Osteoblast (primary cell): ENCODE measurements around the gene CNOT4. TPM values are rescaled to one million over a fixed set of nuclear protein-coding genes. Genes with fewer than 3 reads are reported as not detected.

Source experiments
- DNase-seq: peaks from one replicate; pipeline ENCODE4 v3.0.0; 2011; ENCODE audit warnings: low spot score, mixed read lengths; ENCODE audit not compliant: insufficient read length; ENCODE audit errors: missing footprints
- H2AFZ ChIP-seq: 2 replicates; pipeline ENCODE4 v1.6.0; 2011; ENCODE audit warnings: mild to moderate bottlenecking, low read length
- H3K27ac ChIP-seq: 2 replicates; pipeline ENCODE4 v1.5.1; 2011; ENCODE audit warnings: mild to moderate bottlenecking, low read depth, low read length, moderate library complexity
- H3K27me3 ChIP-seq: 2 replicates; pipeline ENCODE4 v1.6.0; 2012; ENCODE audit warnings: mild to moderate bottlenecking, control low read depth, inconsistent platforms, low read length, moderate library complexity; ENCODE audit not compliant: insufficient read depth
- H3K36me3 ChIP-seq: 2 replicates; pipeline ENCODE4 v1.5.1; 2011; ENCODE audit warnings: mild to moderate bottlenecking, low read length, control low read depth, moderate library complexity; ENCODE audit not compliant: insufficient read depth
- H3K4me1 ChIP-seq: 2 replicates; pipeline ENCODE4 v1.5.1; 2011; ENCODE audit warnings: mild to moderate bottlenecking, low read length, control low read depth, moderate library complexity; ENCODE audit not compliant: insufficient read depth
- H3K4me2 ChIP-seq: 2 replicates; pipeline ENCODE4 v1.6.0; 2011; ENCODE audit warnings: mild to moderate bottlenecking, low read length; ENCODE audit not compliant: insufficient read depth
- H3K4me3 ChIP-seq: fragments of 200-600 bp; sonication (generic); 3 replicates; pipeline ENCODE4 v1.5.1; 2012; ENCODE audit warnings: mild to moderate bottlenecking, low read length, inconsistent platforms; ENCODE audit not compliant: insufficient read depth
- H3K79me2 ChIP-seq: 2 replicates; pipeline ENCODE4 v1.6.0; 2012; ENCODE audit warnings: mild to moderate bottlenecking, low read length, control low read depth, inconsistent platforms; ENCODE audit not compliant: insufficient read depth
- H3K9me3 ChIP-seq: 2 replicates; pipeline ENCODE4 v1.5.1; 2011; ENCODE audit warnings: low read depth, low read length, control low read depth
- H4K20me1 ChIP-seq: 2 replicates; pipeline ENCODE4 v1.6.0; 2012; ENCODE audit warnings: mild to moderate bottlenecking, low read length, control low read depth; ENCODE audit not compliant: insufficient read depth
- total RNA-seq: library from RNA; depleted of rRNA; stranded (reverse); fragments of >200 nt; gene quantifications from 2 replicates; pipeline ENCODE4 v1.2.3, GENCODE V29; 2012
- TF ChIP-seq, protein P1 (sequence below): IDR thresholded peaks from 2 replicates; pipeline ENCODE4 v1.5.1; 2011; ENCODE audit warnings: mild to moderate bottlenecking, low read depth, low read length, moderate library complexity; ENCODE audit errors: extremely low read depth

The CNOT4 gene
- total RNA-seq, 1 donor: 13.4 TPM

DNA sequence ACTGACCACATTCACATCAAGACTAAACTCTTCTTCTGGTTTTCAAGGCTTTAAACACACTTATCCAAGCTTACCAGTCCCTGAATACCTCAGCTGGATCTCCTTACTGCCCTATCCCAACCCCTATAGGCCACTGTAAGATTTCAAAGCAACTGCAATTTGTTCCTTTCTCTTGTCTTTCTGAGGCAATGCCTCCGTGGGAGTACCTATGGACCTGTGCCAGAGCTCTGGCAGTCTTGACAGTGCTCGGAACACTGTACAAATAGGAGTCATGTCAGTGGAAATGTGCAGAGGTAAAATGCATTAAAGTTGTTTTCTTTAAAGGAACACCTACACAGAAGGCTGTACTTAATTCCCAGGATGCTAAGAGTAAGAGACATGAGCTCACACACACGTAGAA lies 124.7 kb downstream of the CNOT4 start:
- peak; percentile 66 for DNase-seq

DNA sequence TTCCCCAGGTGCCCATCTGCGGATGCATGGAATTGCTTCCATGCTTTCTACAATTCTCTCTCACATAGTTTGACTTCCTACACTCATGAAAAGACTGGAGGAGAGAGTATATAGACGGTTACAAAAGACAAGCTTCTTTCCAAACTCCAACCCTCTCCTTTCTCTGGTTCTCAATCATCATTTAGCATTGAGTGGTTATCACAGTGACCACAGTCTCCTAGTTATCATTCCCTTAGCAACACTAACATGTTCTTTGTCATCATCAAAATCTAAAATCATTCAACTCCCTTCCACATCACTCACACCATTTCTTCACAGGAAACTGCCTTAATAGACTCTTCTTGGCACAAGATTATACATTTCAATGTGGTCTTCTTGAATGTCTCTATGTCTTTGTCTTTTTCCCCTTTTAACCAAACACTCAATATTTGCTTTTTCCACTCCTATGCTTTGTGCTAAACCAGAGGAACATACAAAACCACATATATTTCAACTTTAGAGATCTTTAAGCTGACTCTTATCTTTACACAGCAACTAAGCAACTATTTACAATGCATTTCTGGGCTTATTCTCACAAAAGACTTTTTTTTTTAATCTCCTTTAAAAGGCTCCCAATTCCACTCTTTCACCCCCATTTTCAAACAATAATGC lies 126.3 kb downstream of the CNOT4 start:
- Histone ChIP-seq H3K4me1 (peaks cover 11% of the 10 kb centered on the region), H4K20me1 (peaks cover 6% of the 10 kb centered on the region), H3K79me2 (no peaks in the 10 kb centered on the region), H3K27ac (no peak overlapping the region), H3K27me3 (no peaks in the 10 kb centered on the region), H3K4me2 (no peak overlapping the region), H3K36me3 (no peaks in the 10 kb centered on the region), H3K9me3 (no peaks in the 10 kb centered on the region), H3K4me3 (no peak overlapping the region), H2AFZ (no peak overlapping the region)
- DNase-seq: no peak
- TF ChIP-seq, protein P1, sequence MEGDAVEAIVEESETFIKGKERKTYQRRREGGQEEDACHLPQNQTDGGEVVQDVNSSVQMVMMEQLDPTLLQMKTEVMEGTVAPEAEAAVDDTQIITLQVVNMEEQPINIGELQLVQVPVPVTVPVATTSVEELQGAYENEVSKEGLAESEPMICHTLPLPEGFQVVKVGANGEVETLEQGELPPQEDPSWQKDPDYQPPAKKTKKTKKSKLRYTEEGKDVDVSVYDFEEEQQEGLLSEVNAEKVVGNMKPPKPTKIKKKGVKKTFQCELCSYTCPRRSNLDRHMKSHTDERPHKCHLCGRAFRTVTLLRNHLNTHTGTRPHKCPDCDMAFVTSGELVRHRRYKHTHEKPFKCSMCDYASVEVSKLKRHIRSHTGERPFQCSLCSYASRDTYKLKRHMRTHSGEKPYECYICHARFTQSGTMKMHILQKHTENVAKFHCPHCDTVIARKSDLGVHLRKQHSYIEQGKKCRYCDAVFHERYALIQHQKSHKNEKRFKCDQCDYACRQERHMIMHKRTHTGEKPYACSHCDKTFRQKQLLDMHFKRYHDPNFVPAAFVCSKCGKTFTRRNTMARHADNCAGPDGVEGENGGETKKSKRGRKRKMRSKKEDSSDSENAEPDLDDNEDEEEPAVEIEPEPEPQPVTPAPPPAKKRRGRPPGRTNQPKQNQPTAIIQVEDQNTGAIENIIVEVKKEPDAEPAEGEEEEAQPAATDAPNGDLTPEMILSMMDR: no peak

More for the DNA sequence above, 124.7 kb downstream of the CNOT4 start:
- Histone ChIP-seq H4K20me1 (peaks cover 6% of the 10 kb centered on the region), H3K9me3 (no peaks in the 10 kb centered on the region), H2AFZ (no peak overlapping the region), H3K4me2 (no peak overlapping the region), H3K79me2 (no peaks in the 10 kb centered on the region), H3K36me3 (no peaks in the 10 kb centered on the region), H3K27me3 (no peaks in the 10 kb centered on the region), H3K27ac (no peak overlapping the region), H3K4me3 (no peak overlapping the region), H3K4me1 (peaks cover 11% of the 10 kb centered on the region)
- TF ChIP-seq, protein P1: no peak

DNA sequence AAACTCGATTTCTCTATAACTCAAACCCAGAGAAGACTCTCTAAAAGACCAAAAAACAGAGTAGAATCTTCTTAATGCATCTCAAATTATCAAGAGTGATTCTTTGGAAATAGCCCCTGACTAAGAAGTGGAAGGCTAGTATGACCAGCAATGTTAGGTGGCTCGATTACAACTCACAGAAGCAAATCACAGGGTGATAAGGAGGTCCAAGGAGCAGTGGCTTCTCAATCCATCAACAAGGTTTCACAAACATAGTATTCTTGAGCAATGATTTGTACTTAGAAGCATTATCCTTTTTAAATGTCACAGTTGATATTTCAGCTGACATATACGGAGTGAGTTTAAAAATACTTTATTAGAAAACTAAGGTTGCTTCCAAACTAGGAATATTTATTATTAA lies 127.7 kb downstream of the CNOT4 start:
- Histone ChIP-seq H3K27ac (no peak overlapping the region), H4K20me1 (peaks cover 3% of the 10 kb centered on the region), H3K4me2 (no peak overlapping the region), H3K4me3 (no peak overlapping the region), H3K9me3 (no peaks in the 10 kb centered on the region), H3K4me1 (peaks cover 11% of the 10 kb centered on the region), H3K79me2 (no peaks in the 10 kb centered on the region), H2AFZ (no peak overlapping the region), H3K36me3 (no peaks in the 10 kb centered on the region), H3K27me3 (no peaks in the 10 kb centered on the region)
- TF ChIP-seq, protein P1: no peak
- no peak for DNase-seq

DNA sequence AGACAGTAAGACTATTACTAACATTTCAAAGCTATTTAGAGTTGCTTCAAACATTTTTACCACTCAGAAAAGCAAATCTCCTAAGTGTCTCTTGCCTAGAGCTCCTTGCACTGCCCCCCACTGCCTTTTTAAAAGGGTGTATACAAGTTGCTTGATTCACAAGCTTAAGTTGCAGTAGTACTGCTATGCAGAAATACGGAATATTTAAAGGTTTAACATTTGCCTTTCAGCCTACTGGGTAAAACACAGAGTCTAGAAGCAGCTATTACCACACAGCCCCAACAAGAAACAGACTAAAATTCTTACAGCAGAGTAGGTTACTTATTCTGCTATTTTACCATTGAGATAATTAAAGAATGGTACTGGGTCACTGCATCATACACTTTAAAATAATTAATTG lies 128.5 kb downstream of the CNOT4 start:
- Histone ChIP-seq H3K79me2 (no peaks in the 10 kb centered on the region), H3K4me1 (peaks cover 7% of the 10 kb centered on the region), H2AFZ (no peak overlapping the region), H3K36me3 (no peaks in the 10 kb centered on the region), H3K9me3 (no peaks in the 10 kb centered on the region), H3K4me2 (no peak overlapping the region), H3K4me3 (no peak overlapping the region), H3K27me3 (no peaks in the 10 kb centered on the region), H4K20me1 (peaks cover 3% of the 10 kb centered on the region), H3K27ac (no peak overlapping the region)
- TF ChIP-seq, protein P1: no peak
- DNase-seq: no peak
